Measurements from ENCODE around the gene RAB11A.

RAB11A gene

GRCh38 chr15:65914981-65915925 lies 46.0 kb downstream of the RAB11A start:
- TF ChIP-seq CREB5 (CRISPR knock-in tag; IDR thresholded peaks at IDR 0.05; ENCODE audit: low read depth): no peak
- ATAC-seq: no peak

- TF ChIP-seq ZNF70 (CRISPR knock-in tag; IDR thresholded peaks at IDR 0.05): no peak
- peak; percentile 43 for ATAC-seq
Observed at GRCh38 chr15:65916041-65916663, 46.9 kb downstream of the RAB11A start.

- ATAC-seq: peak; percentile 99
- TF ChIP-seq RARB (CRISPR knock-in tag; IDR thresholded peaks at IDR 0.05) (no peak), ZFP3 (CRISPR knock-in tag; IDR thresholded peaks at IDR 0.05) (peak; percentile 69; the same call in 1 of the 2 replicates), ZNF8 (CRISPR knock-in tag; IDR thresholded peaks at IDR 0.05) (no peak), BACH2 (CRISPR knock-in tag; IDR thresholded peaks at IDR 0.05; ENCODE audit: borderline replicate concordance) (no peak)
Observed at GRCh38 chr15:65916664-65917406, 47.5 kb downstream of the RAB11A start.

GRCh38 chr15:65917407-65917756 lies 48.1 kb downstream of the RAB11A start:
- ATAC-seq: no peak

GRCh38 chr15:65917936-65918335 lies 48.6 kb downstream of the RAB11A start:
- no peak for ATAC-seq
- TF ChIP-seq CREB5 (CRISPR knock-in tag; IDR thresholded peaks at IDR 0.05; ENCODE audit: low read depth) (no peak), OSR1 (CRISPR knock-in tag; IDR thresholded peaks at IDR 0.05) (no peak), TOX (CRISPR knock-in tag; IDR thresholded peaks at IDR 0.05; ENCODE audit: borderline replicate concordance) (no peak), TCF4 (CRISPR knock-in tag; IDR thresholded peaks at IDR 0.05; ENCODE audit: borderline replicate concordance) (no peak), ESRRG (CRISPR knock-in tag; IDR thresholded peaks at IDR 0.05) (no peak), PATZ1 (CRISPR knock-in tag; IDR thresholded peaks at IDR 0.05; ENCODE audit: borderline replicate concordance) (no peak), GLIS3 (CRISPR knock-in tag; IDR thresholded peaks at IDR 0.05) (no peak), CSRNP3 (CRISPR knock-in tag; IDR thresholded peaks at IDR 0.05) (no peak), BACH2 (CRISPR knock-in tag; IDR thresholded peaks at IDR 0.05; ENCODE audit: borderline replicate concordance) (no peak)

More at GRCh38 chr15:65917407-65917756, 48.1 kb downstream of the RAB11A start:
- TF ChIP-seq ISL1 (CRISPR knock-in tag; IDR thresholded peaks at IDR 0.05) (no peak), ZNF565 (CRISPR knock-in tag; conservative IDR thresholded peaks at IDR 0.05; ENCODE audit: low read depth) (no peak), OSR1 (CRISPR knock-in tag; IDR thresholded peaks at IDR 0.05) (no peak), RARB (CRISPR knock-in tag; IDR thresholded peaks at IDR 0.05) (no peak), TCF4 (CRISPR knock-in tag; IDR thresholded peaks at IDR 0.05; ENCODE audit: borderline replicate concordance) (no peak), PPARA (CRISPR knock-in tag; IDR thresholded peaks at IDR 0.05; ENCODE audit: borderline replicate concordance) (no peak), TOX (CRISPR knock-in tag; IDR thresholded peaks at IDR 0.05; ENCODE audit: borderline replicate concordance) (no peak)

Measured in SK-N-SH treated with all-trans-retinoic acid at 6 μM for 48 hours (cell line).